Activated naive CD8-positive, alpha-beta T cell treated with anti-CD3 and anti-CD28 coated beads, Interleukin-2, amount 50 U/mL, for 24 hours (primary cell): ENCODE results near the gene REG1B.
"Not testable (repeated sequence)": the region's sequence is repeated elsewhere in the genome, so short reads cannot be mapped to it uniquely, and the experiment has no call there.

Experiments
- ATAC-seq: fragments of 150-1000 bp; cut with Tn5 transposase; one replicate; pipeline ENCODE4 v1.10.0; 2021
- DNase-seq: peaks from one replicate; pipeline ENCODE4 v3.0.0; 2021
- H3K27ac Mint-ChIP-seq: one replicate; pipeline ENCODE4 v1.8.0; 2021; ENCODE audit warnings: mild to moderate bottlenecking, mixed read lengths
- H3K27me3 Mint-ChIP-seq: one replicate; pipeline ENCODE4 v1.8.0; 2021; ENCODE audit warnings: mixed read lengths
- H3K36me3 Mint-ChIP-seq: one replicate; pipeline ENCODE4 v1.8.0; 2021; ENCODE audit warnings: low read depth, mixed read lengths
- H3K4me1 Mint-ChIP-seq: one replicate; pipeline ENCODE4 v1.8.0; 2021; ENCODE audit warnings: mixed read lengths
- H3K4me3 Mint-ChIP-seq: one replicate; pipeline ENCODE4 v1.8.0; 2021; ENCODE audit warnings: mild to moderate bottlenecking, moderate library complexity, mixed read lengths
- H3K9me3 Mint-ChIP-seq: one replicate; pipeline ENCODE4 v1.8.0; 2021; ENCODE audit warnings: mixed read lengths

Gene REG1B

GRCh38 chr2:79101024-79101423, 13.2 kb upstream of the REG1B start:
- Mint-ChIP-seq H3K4me1 (peaks cover 3% of the 10 kb centered on the region), H3K36me3 (no peaks in the 10 kb centered on the region), H3K4me3 (no peak overlapping the region), H3K9me3 (peaks cover 10% of the 10 kb centered on the region), H3K27me3 (no peaks in the 10 kb centered on the region), H3K27ac (no peak overlapping the region)
- DNase-seq: no peak
- ATAC-seq: no peak

GRCh38 chr2:79100285-79100684, 12.5 kb upstream of the REG1B start:
- Mint-ChIP-seq H3K27ac (no peak overlapping the region), H3K4me3 (no peak overlapping the region), H3K4me1 (peaks cover 3% of the 10 kb centered on the region), H3K9me3 (peaks cover 10% of the 10 kb centered on the region), H3K27me3 (no peaks in the 10 kb centered on the region), H3K36me3 (no peaks in the 10 kb centered on the region)
- ATAC-seq: no peak
- no peak for DNase-seq

DNA sequence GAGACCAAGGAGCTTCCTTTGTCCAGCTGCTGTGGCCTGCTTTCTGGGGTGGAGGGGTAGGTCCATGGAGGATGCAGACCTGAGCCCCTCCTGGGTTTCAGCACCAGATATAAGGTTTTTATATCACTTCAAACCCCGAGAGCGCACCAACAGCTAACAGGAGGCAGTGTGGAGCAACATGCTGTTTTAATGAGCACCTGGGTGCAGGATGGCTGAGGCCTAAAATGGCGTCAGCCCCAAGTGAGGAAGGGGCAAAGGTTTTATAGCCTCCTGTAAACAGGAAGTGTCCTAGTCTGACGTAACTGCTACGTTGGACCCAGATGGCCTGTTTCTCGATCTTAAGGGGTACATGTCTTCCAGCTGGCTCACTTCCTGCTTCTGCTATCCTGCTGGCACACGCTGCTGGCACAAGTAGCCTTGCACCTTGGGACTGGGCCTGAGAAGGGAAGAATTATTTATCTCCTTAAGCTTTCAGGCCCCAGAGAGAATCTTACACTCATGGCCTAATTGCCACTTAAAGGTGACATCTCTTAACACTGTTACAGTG, 11.4 kb upstream of the REG1B start:
- Mint-ChIP-seq H3K27me3 (no peaks in the 10 kb centered on the region), H3K4me3 (no peak overlapping the region), H3K27ac (no peak overlapping the region), H3K4me1 (peaks cover 3% of the 10 kb centered on the region), H3K36me3 (no peaks in the 10 kb centered on the region), H3K9me3 (peaks cover 3% of the 10 kb centered on the region)
- ATAC-seq: no peak
- no peak for DNase-seq

DNA sequence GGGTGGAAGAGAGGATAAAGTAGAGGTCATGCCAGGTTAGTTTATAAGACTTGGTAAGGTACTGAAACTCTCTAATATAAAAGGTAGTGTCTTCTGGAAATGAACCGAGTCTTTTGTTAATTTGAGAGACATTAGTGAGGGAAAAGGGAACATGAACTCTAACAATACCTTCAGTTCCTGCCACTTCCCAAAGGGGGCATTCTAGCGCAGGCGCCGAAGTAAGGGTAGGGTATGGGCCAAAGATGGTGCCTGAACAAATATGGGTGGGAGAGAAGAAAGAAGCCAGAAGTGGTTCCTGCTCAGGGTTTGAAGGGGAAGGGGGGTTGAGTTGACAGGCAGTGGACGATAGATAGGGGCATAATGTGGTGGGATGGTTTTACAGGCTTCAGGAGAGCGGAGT, 10.1 kb upstream of the REG1B start:
- Mint-ChIP-seq H3K27me3 (no peaks in the 10 kb centered on the region), H3K9me3 (peaks cover 3% of the 10 kb centered on the region), H3K4me1 (peaks cover 3% of the 10 kb centered on the region), H3K4me3 (no peak overlapping the region), H3K27ac (no peak overlapping the region), H3K36me3 (no peaks in the 10 kb centered on the region)
- DNase-seq: no peak
- no peak for ATAC-seq

GRCh38 chr2:79090693-79091092, 2.9 kb upstream of the REG1B start:
- no peak for ATAC-seq
- no peak overlapping the region for H3K27ac Mint-ChIP-seq

DNA sequence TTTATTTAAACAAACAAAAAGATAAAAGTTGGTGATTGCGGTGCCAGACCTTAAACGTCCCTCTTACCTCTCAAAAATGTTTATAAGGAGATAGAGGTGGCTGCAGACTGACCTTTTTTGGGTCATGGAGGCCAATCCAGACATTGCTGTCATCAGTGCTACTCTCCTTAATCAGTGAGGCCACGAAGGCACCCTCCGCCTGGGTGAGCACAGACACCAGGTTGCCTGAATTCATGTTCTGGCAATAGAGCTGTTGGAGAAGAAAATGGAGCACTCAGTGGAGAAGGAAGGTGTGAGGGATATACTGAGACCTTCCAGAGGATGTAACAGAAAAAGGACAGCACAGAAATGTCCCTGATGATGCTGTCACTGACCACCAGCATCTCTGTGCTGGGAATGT, 1.5 kb downstream of the REG1B start:
- no peak overlapping the region for H3K27ac Mint-ChIP-seq
- H3K4me1 Mint-ChIP-seq: no peaks in the 10 kb centered on the region
- no peak for DNase-seq
- no peaks in the 10 kb centered on the region for H3K27me3 Mint-ChIP-seq
- peaks cover 4% of the 10 kb centered on the region for H3K9me3 Mint-ChIP-seq
- no peak for ATAC-seq
- no peaks in the 10 kb centered on the region for H3K36me3 Mint-ChIP-seq
- H3K4me3 Mint-ChIP-seq: no peak overlapping the region

More at GRCh38 chr2:79090693-79091092, 2.9 kb upstream of the REG1B start:
- Mint-ChIP-seq H3K4me3 (no peak overlapping the region), H3K9me3 (peaks cover 4% of the 10 kb centered on the region), H3K36me3 (no peaks in the 10 kb centered on the region), H3K4me1 (no peaks in the 10 kb centered on the region), H3K27me3 (no peaks in the 10 kb centered on the region)
- no peak for DNase-seq

DNA sequence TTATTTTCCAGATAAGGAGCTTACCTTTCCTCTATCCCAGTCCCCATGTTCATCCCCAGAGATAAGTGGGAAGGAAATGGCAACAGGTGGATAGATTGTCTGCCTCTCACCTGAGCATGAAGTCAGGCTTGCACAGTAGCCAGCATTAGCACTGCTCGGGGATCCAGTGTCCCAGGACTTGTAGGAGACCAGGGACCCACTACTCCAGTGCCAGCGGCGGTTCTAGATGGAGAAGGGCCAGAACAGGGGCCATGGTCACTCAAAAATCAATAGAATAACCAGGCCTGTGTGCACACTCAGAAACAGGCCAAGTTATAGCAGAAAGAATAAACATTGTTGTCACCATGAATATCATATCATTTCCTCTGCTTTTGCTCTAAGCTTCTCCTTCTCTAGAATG, 2.4 kb downstream of the REG1B start:
- Mint-ChIP-seq H3K4me1 (no peaks in the 10 kb centered on the region), H3K4me3 (no peak overlapping the region), H3K9me3 (peaks cover 11% of the 10 kb centered on the region), H3K36me3 (no peaks in the 10 kb centered on the region), H3K27me3 (no peaks in the 10 kb centered on the region), H3K27ac (no peak overlapping the region)
- no peak for DNase-seq
- ATAC-seq: no peak

DNA sequence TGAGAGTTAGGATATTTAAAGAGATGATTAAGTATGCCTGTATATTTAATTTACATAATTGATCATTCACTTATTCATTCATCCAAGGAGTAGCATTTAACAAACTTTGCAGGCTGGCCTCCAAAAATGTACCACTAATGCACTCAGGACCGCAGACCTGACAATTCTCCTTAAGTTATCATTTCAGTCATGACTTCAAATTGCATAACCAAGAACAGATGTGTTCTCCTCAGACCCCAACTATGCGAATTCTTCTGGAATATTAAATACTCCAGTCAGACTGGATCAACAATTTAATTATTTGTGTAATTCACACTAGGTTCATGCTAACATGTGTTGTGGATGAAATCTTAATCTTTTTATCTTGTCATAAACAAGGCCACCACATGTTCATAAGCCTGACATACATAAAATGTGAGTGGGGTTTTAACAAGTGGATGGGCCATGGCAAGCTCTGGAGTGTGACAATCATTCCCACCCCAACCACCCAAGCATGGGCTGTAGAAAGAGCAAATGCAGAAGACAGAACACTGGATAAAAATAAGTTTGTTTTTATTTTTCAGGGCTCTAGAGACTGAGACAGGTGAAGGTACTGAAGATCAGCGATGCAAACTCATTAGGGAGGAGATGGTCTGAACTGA, 3.2 kb downstream of the REG1B start:
- H3K27ac Mint-ChIP-seq: no peak overlapping the region
- no peaks in the 10 kb centered on the region for H3K4me1 Mint-ChIP-seq
- no peak for ATAC-seq
- no peaks in the 10 kb centered on the region for H3K36me3 Mint-ChIP-seq
- peaks cover 12% of the 10 kb centered on the region for H3K9me3 Mint-ChIP-seq
- no peaks in the 10 kb centered on the region for H3K27me3 Mint-ChIP-seq
- DNase-seq: no peak
- no peak overlapping the region for H3K4me3 Mint-ChIP-seq

DNA sequence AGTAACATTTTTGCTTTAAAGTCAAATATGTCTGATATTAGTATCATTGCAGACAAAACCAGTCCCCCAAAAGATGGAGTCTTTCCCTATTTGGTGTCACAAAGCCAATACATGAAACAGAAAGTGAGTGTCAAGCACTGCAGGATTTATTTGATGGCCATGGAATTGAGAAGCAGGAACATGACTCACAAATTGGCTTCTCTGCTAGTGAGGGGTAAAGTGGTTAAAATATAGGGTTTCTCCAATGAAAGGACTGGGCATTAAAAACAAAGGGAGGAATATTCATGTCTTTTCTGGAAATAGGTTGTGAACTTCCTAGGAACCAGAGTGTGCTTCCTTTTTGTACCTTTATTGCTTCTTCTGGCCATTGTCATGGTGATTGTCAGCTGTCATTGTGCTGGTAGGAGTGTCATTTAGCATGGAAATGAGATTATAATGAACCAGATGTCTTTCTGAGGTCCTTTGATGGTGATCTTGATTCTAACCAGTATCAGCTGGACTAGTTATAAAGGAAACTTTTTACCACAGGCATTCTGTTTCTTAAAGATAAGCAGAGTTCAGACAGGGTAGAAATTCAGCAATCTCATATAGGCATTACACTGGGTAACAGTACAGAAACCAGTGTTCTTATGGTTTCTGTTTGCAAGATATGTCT, 4.1 kb downstream of the REG1B start:
- Mint-ChIP-seq H3K27ac (no peak overlapping the region), H3K9me3 (peaks cover 12% of the 10 kb centered on the region), H3K36me3 (no peaks in the 10 kb centered on the region), H3K4me1 (no peaks in the 10 kb centered on the region), H3K27me3 (no peaks in the 10 kb centered on the region), H3K4me3 (no peak overlapping the region)
- ATAC-seq (no peak), DNase-seq (no peak)

DNA sequence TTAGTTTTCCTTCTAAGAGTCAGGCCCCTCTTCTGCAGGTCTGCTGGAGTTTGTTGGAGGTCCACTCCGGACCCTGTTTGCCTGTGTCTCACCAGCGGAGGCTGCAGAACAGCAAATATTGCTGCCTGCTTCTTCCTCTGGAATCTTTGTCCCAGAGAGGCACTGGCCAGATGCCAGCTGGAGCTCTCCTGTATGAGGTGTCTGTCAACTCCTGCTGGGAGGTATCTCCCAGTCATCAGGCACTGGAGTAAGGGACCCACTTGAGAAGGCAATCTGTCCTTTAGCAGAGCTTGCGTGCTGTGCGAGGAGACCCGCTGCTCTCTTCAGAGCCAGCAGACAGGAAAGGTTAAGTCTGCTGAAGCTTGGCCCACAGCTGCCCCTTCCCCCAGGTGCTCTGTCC, 4.8 kb downstream of the REG1B start:
- ATAC-seq (no peak), DNase-seq (no peak)
- Mint-ChIP-seq H3K4me3 (no peak overlapping the region), H3K4me1 (no peaks in the 10 kb centered on the region), H3K27ac (no peak overlapping the region), H3K36me3 (no peaks in the 10 kb centered on the region), H3K9me3 (peaks cover 19% of the 10 kb centered on the region), H3K27me3 (no peaks in the 10 kb centered on the region)

GRCh38 chr2:79071078-79071477, 16.7 kb downstream of the REG1B start:
- H3K9me3 Mint-ChIP-seq: peaks cover 30% of the 10 kb centered on the region
- H3K27me3 Mint-ChIP-seq: no peaks in the 10 kb centered on the region
- H3K36me3 Mint-ChIP-seq: no peaks in the 10 kb centered on the region
- no peaks in the 10 kb centered on the region for H3K4me1 Mint-ChIP-seq
- no peak overlapping the region for H3K4me3 Mint-ChIP-seq
- no peak overlapping the region for H3K27ac Mint-ChIP-seq
- no peak for ATAC-seq
- no peak for DNase-seq

DNA sequence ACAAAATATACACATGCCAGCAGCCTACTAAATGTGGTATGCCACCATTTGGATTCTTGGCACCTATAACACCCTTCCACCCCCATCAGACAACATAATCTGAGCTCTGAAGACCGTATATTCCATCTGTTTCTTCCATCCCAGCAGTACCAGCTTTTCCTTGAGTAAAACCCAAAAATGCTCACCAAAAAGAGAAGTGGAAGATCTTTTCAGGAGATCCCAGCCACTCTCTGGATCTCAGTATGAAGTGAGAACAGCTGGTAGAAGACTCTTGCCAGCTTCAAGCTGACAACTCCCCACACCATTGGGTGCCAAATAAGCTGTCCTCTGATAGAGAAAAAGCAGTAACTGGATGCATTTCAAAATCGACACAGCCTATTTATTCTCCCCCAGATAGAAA, 22.6 kb downstream of the REG1B start:
- H3K4me1 Mint-ChIP-seq: no peaks in the 10 kb centered on the region
- no peaks in the 10 kb centered on the region for H3K36me3 Mint-ChIP-seq
- H3K27me3 Mint-ChIP-seq: no peaks in the 10 kb centered on the region
- H3K4me3 Mint-ChIP-seq: no peak overlapping the region
- no peak for DNase-seq
- H3K27ac Mint-ChIP-seq: no peak overlapping the region
- H3K9me3 Mint-ChIP-seq: peaks cover 19% of the 10 kb centered on the region
- ATAC-seq: no peak

GRCh38 chr2:79054769-79055168, 33.0 kb downstream of the REG1B start:
- ATAC-seq, H3K27ac Mint-ChIP-seq, H3K27me3 Mint-ChIP-seq, H3K9me3 Mint-ChIP-seq, H3K4me3 Mint-ChIP-seq, H3K36me3 Mint-ChIP-seq, H3K4me1 Mint-ChIP-seq, DNase-seq: not testable (repeated sequence)

- H3K27ac Mint-ChIP-seq, H3K9me3 Mint-ChIP-seq, DNase-seq, H3K4me3 Mint-ChIP-seq, H3K27me3 Mint-ChIP-seq, H3K36me3 Mint-ChIP-seq, H3K4me1 Mint-ChIP-seq, ATAC-seq: not testable (repeated sequence)
Observed at GRCh38 chr2:79053486-79053885, 34.3 kb downstream of the REG1B start.

DNA sequence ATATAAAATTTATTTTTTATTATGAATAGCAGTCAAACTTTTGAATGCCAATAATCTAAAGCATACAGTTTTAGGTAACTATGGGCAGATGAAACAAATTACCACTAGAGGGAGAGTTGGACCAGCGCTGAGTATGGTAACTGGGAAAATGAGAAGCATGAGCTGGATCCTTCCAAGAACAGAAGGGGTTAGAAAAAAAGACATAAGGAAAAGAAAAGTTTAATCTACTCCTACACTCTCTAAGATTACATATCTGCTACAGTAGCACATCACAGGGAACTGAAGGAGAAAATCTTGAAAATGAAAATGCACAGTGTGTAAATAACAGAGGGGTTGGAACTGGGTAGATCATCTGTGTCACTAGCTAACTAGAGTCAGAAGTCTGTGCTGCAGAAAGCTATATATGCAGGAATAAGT, 46.8 kb downstream of the REG1B start:
- ATAC-seq (no peak), DNase-seq (no peak)
- H3K9me3 Mint-ChIP-seq: no peaks in the 10 kb centered on the region
- no peaks in the 10 kb centered on the region for H3K36me3 Mint-ChIP-seq
- no peak overlapping the region for H3K27ac Mint-ChIP-seq
- H3K27me3 Mint-ChIP-seq: no peaks in the 10 kb centered on the region
- no peaks in the 10 kb centered on the region for H3K4me1 Mint-ChIP-seq
- no peak overlapping the region for H3K4me3 Mint-ChIP-seq
